CD4-positive, alpha-beta T cell treated with Interleukin-17A for 4 hours (primary cell): ENCODE results near the gene RRP12.

Experiments
- DNase-seq: peaks from one replicate; pipeline ENCODE4 v3.0.0-alpha.2; 2020; ENCODE audit warnings: mixed read lengths

The RRP12 gene

GRCh38 chr10:97406064-97406463, 4.9 kb upstream of the RRP12 start:
- no peak for DNase-seq

- no peak for DNase-seq
Observed at GRCh38 chr10:97404044-97404443, 2.9 kb upstream of the RRP12 start.

- DNase-seq, result no peak
Observed at GRCh38 chr10:97401455-97401919, 347 bp upstream of the RRP12 start.

- DNase-seq, result no peak
Observed at GRCh38 chr10:97399843-97400545, 1.1 kb downstream of the RRP12 start.

GRCh38 chr10:97396056-97396455, 5.1 kb downstream of the RRP12 start:
- no peak for DNase-seq

GRCh38 chr10:97393034-97393573, 8.0 kb downstream of the RRP12 start:
- DNase-seq, result no peak

GRCh38 chr10:97390091-97390490, 11.0 kb downstream of the RRP12 start:
- DNase-seq, result no peak

- DNase-seq, result no peak
Observed at GRCh38 chr10:97388152-97388551, 13.0 kb downstream of the RRP12 start.

GRCh38 chr10:97385565-97385964, 15.6 kb downstream of the RRP12 start:
- no peak for DNase-seq

- no peak for DNase-seq
Observed at GRCh38 chr10:97384641-97385040, 16.5 kb downstream of the RRP12 start.

- DNase-seq, result no peak
Observed at GRCh38 chr10:97384156-97384555, 17.0 kb downstream of the RRP12 start.

GRCh38 chr10:97383159-97383558, 18.0 kb downstream of the RRP12 start:
- no peak for DNase-seq

- no peak for DNase-seq
Observed at GRCh38 chr10:97381626-97382025, 19.5 kb downstream of the RRP12 start.

GRCh38 chr10:97380516-97380915, 20.6 kb downstream of the RRP12 start:
- no peak for DNase-seq

GRCh38 chr10:97378933-97379921, 21.9 kb downstream of the RRP12 start:
- no peak for DNase-seq

GRCh38 chr10:97376413-97376812, 24.7 kb downstream of the RRP12 start:
- DNase-seq, result no peak

- no peak for DNase-seq
Observed at GRCh38 chr10:97373456-97373855, 27.7 kb downstream of the RRP12 start.

- no peak for DNase-seq
Observed at GRCh38 chr10:97372233-97372875, 28.8 kb downstream of the RRP12 start.

- no peak for DNase-seq
Observed at GRCh38 chr10:97371696-97372095, 29.4 kb downstream of the RRP12 start.

GRCh38 chr10:97367126-97367649, 34.0 kb downstream of the RRP12 start:
- DNase-seq, result no peak

- no peak for DNase-seq
Observed at GRCh38 chr10:97366572-97366971, 34.6 kb downstream of the RRP12 start.

- no peak for DNase-seq
Observed at GRCh38 chr10:97365761-97366351, 35.3 kb downstream of the RRP12 start.
